Stomach (tissue), 9 donors: ENCODE data around the gene RAB36. TPM values are rescaled to one million over a fixed set of nuclear protein-coding genes. Genes with fewer than 3 reads are reported as not detected.

Experiments
- DNase-seq, 2 donors: peaks; one replicate each; pipeline versions ENCODE4 v3.0.0 to v3.0.0-alpha.2; 2013 to 2019
- H3K27ac ChIP-seq, 5 donors: fragments of 200-600 bp in 4 of 5; sonication (generic) in 4 of 5; one replicate each; pipeline ENCODE4 v1.5.1; 2013 to 2019; ENCODE audit warnings: mild to moderate bottlenecking in 1 of 5, moderate library complexity in 1 of 5
- H3K27me3 ChIP-seq, 3 donors: fragments of 200-600 bp; sonication (generic); one replicate each; pipeline ENCODE4 v1.5.1; 2017 to 2019; ENCODE audit warnings: mixed run types in 1 of 3
- H3K36me3 ChIP-seq, 4 donors: fragments of 200-600 bp; sonication (generic); 1 replicate in 3 of 4; 2 replicates in 1 of 4; pipeline ENCODE4 v1.5.1; 2016 to 2019
- H3K4me1 ChIP-seq, 4 donors: fragments of 200-600 bp; sonication (generic); one replicate each; pipeline ENCODE4 v1.5.1; 2016 to 2019
- H3K4me3 ChIP-seq, 4 donors: fragments of 200-600 bp; sonication (generic) in 3 of 4; one replicate each; pipeline ENCODE4 v1.5.1; 2016 to 2019; ENCODE audit warnings: mild to moderate bottlenecking in 1 of 4
- H3K9me3 ChIP-seq, 4 donors: fragments of 200-600 bp; sonication (generic); one replicate each; pipeline ENCODE4 v1.5.1; 2016 to 2019
- CTCF ChIP-seq, 7 experiments: fragments of 450-650 bp in 4 of 7; fragments of 200-600 bp in 3 of 7; sonication (generic) in 3 of 7; IDR thresholded peaks; one replicate each; pipeline ENCODE4 v1.5.1; 2016 to 2019; ENCODE audit warnings: antibody characterized with exemption in 7 of 7, control low read depth in 2 of 7, mild to moderate bottlenecking in 1 of 7
- EP300 ChIP-seq: sonication (generic); formaldehyde crosslinking; IDR thresholded peaks from one replicate; pipeline ENCODE4 v1.6.1; 2017; ENCODE audit warnings: antibody characterized with exemption
- POLR2A ChIP-seq, 4 donors: fragments of 450-650 bp; IDR thresholded peaks; one replicate each; pipeline ENCODE4 v1.6.1; 2016; ENCODE audit warnings: antibody characterized with exemption in 4 of 4, control low read depth in 2 of 4, mild to moderate bottlenecking in 1 of 4, moderate library complexity in 1 of 4
- POLR2AphosphoS5 ChIP-seq, 3 donors: sonication (generic); formaldehyde crosslinking; IDR thresholded peaks; one replicate each; pipeline ENCODE4 v1.6.1; 2016; ENCODE audit warnings: antibody characterized with exemption in 3 of 3
- WGBS, 5 donors: extraction: QIAGEN DNeasy Blood & Tissue Kit in 3 of 5; methylation state at CpG; one replicate each; pipeline versions ENCODE4 v1.1.5 to v1.1.7; 2013 to 2018; 5-methylcytosine and 5-hydroxymethylcytosine counted together
- intact Hi-C: fragments of 100-400 bp; cut with DNase I; formaldehyde crosslinking; loops from one replicate; pipeline ENCODE4 v1.15.1; 2023; ENCODE audit warnings: low total_unique reads
- polyA plus RNA-seq, 3 donors: library from polyadenylated mRNA; stranded (reverse); fragments of 200-250 nt; gene quantifications; one replicate each; pipeline ENCODE4 v1.2.3, GENCODE V29; 2013
- small RNA-seq, 4 donors: library from RNA; depleted of rRNA; stranded (forward); fragments of <200 nt; gene quantifications; one replicate each; pipeline ENCODE3, GENCODE V24; 2016
- total RNA-seq, 5 donors: library from RNA; depleted of rRNA; stranded (reverse); fragments of >200 nt; gene quantifications; one replicate each; pipeline versions ENCODE4 v1.1.0 to v1.2.3, GENCODE V29; 2014 to 2016
- donor health status: healthy with polysubstance abuse.
- donor health status: Bipolar disorder and iron deficiency.
- donor health status: healthy.

RAB36 gene
- total and polyA plus RNA-seq, 8 donors: 0.58 to 7.6 (median 1.6) TPM; not detected in 1

- Histone ChIP-seq H3K27ac (no peak overlapping the region), H3K27me3 (no peaks in the 10 kb centered on the region), H3K36me3 (peaks cover 0 to 8% (median 2%) of the 10 kb centered on the region in 4 donors), H3K4me1 (peaks cover 30 to 61% (median 43%) of the 10 kb centered on the region in 4 donors), H3K9me3 (no peaks in the 10 kb centered on the region), H3K4me3 (no peak overlapping the region)
- no peak for TF ChIP-seq POLR2AphosphoS5 (IDR thresholded peaks at IDR 0.05)
- no peak for TF ChIP-seq EP300
- TF ChIP-seq CTCF (IDR thresholded peaks at IDR 0.05): no peak
- TF ChIP-seq POLR2A (IDR thresholded peaks at IDR 0.05): no peak
- no peak for DNase-seq
- intact Hi-C loops: no loop called here
- WGBS, 5 donors: 78 to 88% (median 83%) methylated on average over 10 of the region's 10 CpGs
Measured at GRCh38 chr22:23212061-23213021, 67.1 kb downstream of the RAB36 start.

GRCh38 chr22:23213022-23213555 is 67.8 kb downstream of the RAB36 start:
- no peak overlapping the region for H3K27ac ChIP-seq
- intact Hi-C loops: no loop called here
- H3K27me3 ChIP-seq: no peaks in the 10 kb centered on the region
- H3K9me3 ChIP-seq: no peaks in the 10 kb centered on the region
- TF ChIP-seq POLR2A (IDR thresholded peaks at IDR 0.05) (no peak), POLR2AphosphoS5 (IDR thresholded peaks at IDR 0.05) (no peak)
- H3K36me3 ChIP-seq: peaks cover 0 to 4% (median under 1%) of the 10 kb centered on the region in 4 donors
- peaks cover 38 to 69% (median 51%) of the 10 kb centered on the region in 4 donors for H3K4me1 ChIP-seq
- H3K4me3 ChIP-seq: no peak overlapping the region
- WGBS, 5 donors: 91 to 95% (median 93%) methylated on average over 13 of the region's 13 CpGs
- DNase-seq: no peak

- intact Hi-C loops: no loop called here
- WGBS, 5 donors: 65 to 75% (median 68%) methylated on average over 11 of the region's 11 CpGs
Measured at GRCh38 chr22:23213581-23214334, 68.5 kb downstream of the RAB36 start.

More at GRCh38 chr22:23213581-23214334, 68.5 kb downstream of the RAB36 start:
- no peak for DNase-seq
- Histone ChIP-seq H3K4me1 (peaks cover 44 to 75% (median 57%) of the 10 kb centered on the region in 4 donors), H3K4me3 (no peak overlapping the region), H3K36me3 (peaks cover 0 to 2% (median 0%) of the 10 kb centered on the region in 4 donors), H3K27ac (peak overlapping the region in 2 of 5 donors; percentile 76 to 86), H3K9me3 (no peaks in the 10 kb centered on the region), H3K27me3 (no peaks in the 10 kb centered on the region)
- TF ChIP-seq POLR2A (IDR thresholded peaks at IDR 0.05) (no peak), CTCF (IDR thresholded peaks at IDR 0.05) (no peak), EP300 (no peak), POLR2AphosphoS5 (IDR thresholded peaks at IDR 0.05) (no peak)

Small RNAs within 50 kb of the gene (small RNA-seq; reads per million reads assigned to genes)
- gene BCRP8 (0 to 0.15 (median 0) reads per million in 4 donors), gene RF00017 (0 reads per million in 4 donors), gene RF00066 (0 reads per million in 4 donors)

Other genes starting within 250 kb of the RAB36 start
- 10 to 100 TPM in 4 of 5 donors, 1 to 10 TPM in 1; 7.6 to 18.8 (median 17.9) TPM for gene GNAZ, start 75.0 kb upstream of the RAB36 start, total RNA-seq
- gene GNAZ, start 75.0 kb upstream of the RAB36 start, polyA plus RNA-seq: 1 to 10 TPM; 4.3 to 8.6 (median 8.1) TPM
- gene RSPH14, start 3.5 kb upstream of the RAB36 start, total RNA-seq: not detected
- 1 to 10 TPM in 1 of 3 donors, not detected in 2; 2.0 TPM for gene RSPH14, start 3.5 kb upstream of the RAB36 start, polyA plus RNA-seq
- 10 to 100 TPM; 12.8 to 80.1 (median 41.5) TPM for gene BCR, start 35.0 kb downstream of the RAB36 start, total RNA-seq
- gene BCR, start 35.0 kb downstream of the RAB36 start, polyA plus RNA-seq: 10 to 100 TPM; 10.4 to 14.7 (median 14.1) TPM